ENCODE measurements around the gene PATZ1. TPM values are rescaled to one million over a fixed set of nuclear protein-coding genes. Genes with fewer than 3 reads are reported as not detected.

The PATZ1 gene
- total RNA-seq, 1 donor from 2014 or later: 28.9 TPM

GRCh38 chr22:31367426-31367825 lies 21.3 kb upstream of the PATZ1 start:
- intact Hi-C loops (cut with DNase I): no loop called here

DNA sequence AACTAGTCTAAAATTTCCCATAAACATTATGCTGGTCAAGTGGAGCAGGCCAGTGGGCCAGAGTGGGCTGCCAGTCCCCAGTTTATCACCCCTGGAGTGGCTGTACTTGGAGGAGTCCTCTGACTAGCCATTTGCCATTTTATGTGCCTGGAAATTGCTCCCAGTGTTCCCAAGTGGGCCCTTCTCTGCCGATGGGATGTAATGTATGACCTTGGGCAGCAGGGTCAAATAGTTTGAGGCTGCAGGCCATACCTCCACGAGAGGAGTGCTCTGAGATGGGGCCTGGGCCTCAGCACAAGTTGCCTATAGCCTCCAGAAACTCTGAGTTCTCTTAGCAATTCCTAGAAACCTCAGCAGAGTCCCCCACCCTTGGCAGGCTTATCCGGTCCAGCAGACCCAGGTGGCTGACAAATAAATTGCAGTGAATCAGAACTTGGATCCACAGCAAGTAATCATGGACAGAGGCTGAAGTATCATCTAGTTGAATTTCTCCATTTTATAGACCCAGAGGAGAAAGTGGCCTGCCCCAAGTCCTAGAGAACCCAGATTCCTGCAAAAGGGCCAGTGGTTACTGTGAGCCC lies 17.8 kb upstream of the PATZ1 start:
- H3K27ac ChIP-seq: no peak overlapping the region
- TF ChIP-seq, protein P1, sequence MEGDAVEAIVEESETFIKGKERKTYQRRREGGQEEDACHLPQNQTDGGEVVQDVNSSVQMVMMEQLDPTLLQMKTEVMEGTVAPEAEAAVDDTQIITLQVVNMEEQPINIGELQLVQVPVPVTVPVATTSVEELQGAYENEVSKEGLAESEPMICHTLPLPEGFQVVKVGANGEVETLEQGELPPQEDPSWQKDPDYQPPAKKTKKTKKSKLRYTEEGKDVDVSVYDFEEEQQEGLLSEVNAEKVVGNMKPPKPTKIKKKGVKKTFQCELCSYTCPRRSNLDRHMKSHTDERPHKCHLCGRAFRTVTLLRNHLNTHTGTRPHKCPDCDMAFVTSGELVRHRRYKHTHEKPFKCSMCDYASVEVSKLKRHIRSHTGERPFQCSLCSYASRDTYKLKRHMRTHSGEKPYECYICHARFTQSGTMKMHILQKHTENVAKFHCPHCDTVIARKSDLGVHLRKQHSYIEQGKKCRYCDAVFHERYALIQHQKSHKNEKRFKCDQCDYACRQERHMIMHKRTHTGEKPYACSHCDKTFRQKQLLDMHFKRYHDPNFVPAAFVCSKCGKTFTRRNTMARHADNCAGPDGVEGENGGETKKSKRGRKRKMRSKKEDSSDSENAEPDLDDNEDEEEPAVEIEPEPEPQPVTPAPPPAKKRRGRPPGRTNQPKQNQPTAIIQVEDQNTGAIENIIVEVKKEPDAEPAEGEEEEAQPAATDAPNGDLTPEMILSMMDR (IDR thresholded peaks at IDR 0.05): no peak
- H3K27me3 ChIP-seq: no peaks in the 10 kb centered on the region
- intact Hi-C loops (cut with DNase I): no loop called here
- DNase-seq (ENCODE audit: low spot score in 2 of 2): no peak
- no peak overlapping the region for H3K4me3 ChIP-seq
- no peaks in the 10 kb centered on the region for H3K9me3 ChIP-seq
- H3K36me3 ChIP-seq: no peaks in the 10 kb centered on the region
- H3K4me1 ChIP-seq: no peaks in the 10 kb centered on the region

More at GRCh38 chr22:31367426-31367825, 21.3 kb upstream of the PATZ1 start:
- DNase-seq (ENCODE audit: low spot score in 2 of 2): no peak
- TF ChIP-seq, protein P1 (IDR thresholded peaks at IDR 0.05): no peak
- Histone ChIP-seq H3K36me3 (no peaks in the 10 kb centered on the region), H3K27me3 (no peaks in the 10 kb centered on the region), H3K4me1 (no peaks in the 10 kb centered on the region), H3K9me3 (no peaks in the 10 kb centered on the region), H3K4me3 (no peak overlapping the region), H3K27ac (no peak overlapping the region)

- Histone ChIP-seq H3K4me1 (no peaks in the 10 kb centered on the region), H3K36me3 (no peaks in the 10 kb centered on the region), H3K9me3 (no peaks in the 10 kb centered on the region), H3K4me3 (no peak overlapping the region), H3K27me3 (no peaks in the 10 kb centered on the region), H3K27ac (no peak overlapping the region)
- intact Hi-C loops (cut with DNase I): no loop called here
- DNase-seq (ENCODE audit: low spot score in 2 of 2): no peak
- TF ChIP-seq, protein P1 (IDR thresholded peaks at IDR 0.05): no peak
Measured at GRCh38 chr22:31361743-31362142, 15.6 kb upstream of the PATZ1 start.

DNA sequence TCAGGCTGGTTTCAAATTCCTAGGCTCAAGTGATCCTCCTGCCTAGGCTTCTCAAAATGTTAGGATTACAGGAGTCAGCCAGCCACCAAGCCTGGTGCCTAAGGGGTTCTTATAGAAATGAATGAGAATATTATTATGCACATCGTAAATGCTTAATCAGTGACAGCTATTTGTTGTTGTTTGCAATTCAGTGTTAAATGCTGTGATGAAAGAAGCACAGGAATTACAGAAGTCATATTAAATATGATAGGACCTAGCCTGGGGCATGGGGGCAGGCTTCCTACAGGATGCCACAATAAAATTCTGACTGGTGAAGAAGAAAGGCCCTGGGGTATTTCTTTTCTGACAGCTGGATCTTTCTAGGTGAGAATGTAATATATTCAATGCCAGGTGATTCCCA lies 13.9 kb upstream of the PATZ1 start:
- H3K27me3 ChIP-seq: no peaks in the 10 kb centered on the region
- TF ChIP-seq, protein P1 (IDR thresholded peaks at IDR 0.05): no peak
- H3K9me3 ChIP-seq: no peaks in the 10 kb centered on the region
- no peak overlapping the region for H3K4me3 ChIP-seq
- H3K4me1 ChIP-seq: no peaks in the 10 kb centered on the region
- no peaks in the 10 kb centered on the region for H3K36me3 ChIP-seq
- intact Hi-C loops (cut with DNase I): no loop called here
- DNase-seq (ENCODE audit: low spot score in 2 of 2): no peak
- H3K27ac ChIP-seq: no peak overlapping the region

GRCh38 chr22:31354515-31354914 lies 8.4 kb upstream of the PATZ1 start:
- Histone ChIP-seq H3K27ac (no peak overlapping the region), H3K36me3 (no peaks in the 10 kb centered on the region), H3K27me3 (no peaks in the 10 kb centered on the region), H3K4me1 (no peaks in the 10 kb centered on the region), H3K9me3 (no peaks in the 10 kb centered on the region), H3K4me3 (no peak overlapping the region)
- TF ChIP-seq, protein P1 (IDR thresholded peaks at IDR 0.05): no peak
- DNase-seq (ENCODE audit: low spot score in 2 of 2): no peak
- intact Hi-C loops (cut with DNase I): no loop called here

- peaks cover 0 to 5% of the 10 kb centered on the region in 2 donors for H3K4me1 ChIP-seq
- DNase-seq (ENCODE audit: low spot score in 2 of 2): no peak
- no peaks in the 10 kb centered on the region for H3K9me3 ChIP-seq
- no peaks in the 10 kb centered on the region for H3K36me3 ChIP-seq
- TF ChIP-seq, protein P1 (IDR thresholded peaks at IDR 0.05): no peak
- intact Hi-C loops (cut with DNase I): no loop called here
- no peak overlapping the region for H3K27ac ChIP-seq
- H3K4me3 ChIP-seq: no peak overlapping the region
- H3K27me3 ChIP-seq: no peaks in the 10 kb centered on the region
Measured at GRCh38 chr22:31350410-31350863, 4.3 kb upstream of the PATZ1 start.

All from ascending aorta (tissue), 2 donors.